EH (cell line): ENCODE results near the gene RAD51AP1.
"Not testable (repeated sequence)": the region's sequence is repeated elsewhere in the genome, so short reads cannot be mapped to it uniquely, and the experiment has no call there.

Source experiments
- DNase-seq: peaks from one replicate; pipeline ENCODE4 v3.0.0-alpha.2; 2015; ENCODE audit warnings: low read depth

Gene RAD51AP1, protein sequence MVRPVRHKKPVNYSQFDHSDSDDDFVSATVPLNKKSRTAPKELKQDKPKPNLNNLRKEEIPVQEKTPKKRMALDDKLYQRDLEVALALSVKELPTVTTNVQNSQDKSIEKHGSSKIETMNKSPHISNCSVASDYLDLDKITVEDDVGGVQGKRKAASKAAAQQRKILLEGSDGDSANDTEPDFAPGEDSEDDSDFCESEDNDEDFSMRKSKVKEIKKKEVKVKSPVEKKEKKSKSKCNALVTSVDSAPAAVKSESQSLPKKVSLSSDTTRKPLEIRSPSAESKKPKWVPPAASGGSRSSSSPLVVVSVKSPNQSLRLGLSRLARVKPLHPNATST

DNA sequence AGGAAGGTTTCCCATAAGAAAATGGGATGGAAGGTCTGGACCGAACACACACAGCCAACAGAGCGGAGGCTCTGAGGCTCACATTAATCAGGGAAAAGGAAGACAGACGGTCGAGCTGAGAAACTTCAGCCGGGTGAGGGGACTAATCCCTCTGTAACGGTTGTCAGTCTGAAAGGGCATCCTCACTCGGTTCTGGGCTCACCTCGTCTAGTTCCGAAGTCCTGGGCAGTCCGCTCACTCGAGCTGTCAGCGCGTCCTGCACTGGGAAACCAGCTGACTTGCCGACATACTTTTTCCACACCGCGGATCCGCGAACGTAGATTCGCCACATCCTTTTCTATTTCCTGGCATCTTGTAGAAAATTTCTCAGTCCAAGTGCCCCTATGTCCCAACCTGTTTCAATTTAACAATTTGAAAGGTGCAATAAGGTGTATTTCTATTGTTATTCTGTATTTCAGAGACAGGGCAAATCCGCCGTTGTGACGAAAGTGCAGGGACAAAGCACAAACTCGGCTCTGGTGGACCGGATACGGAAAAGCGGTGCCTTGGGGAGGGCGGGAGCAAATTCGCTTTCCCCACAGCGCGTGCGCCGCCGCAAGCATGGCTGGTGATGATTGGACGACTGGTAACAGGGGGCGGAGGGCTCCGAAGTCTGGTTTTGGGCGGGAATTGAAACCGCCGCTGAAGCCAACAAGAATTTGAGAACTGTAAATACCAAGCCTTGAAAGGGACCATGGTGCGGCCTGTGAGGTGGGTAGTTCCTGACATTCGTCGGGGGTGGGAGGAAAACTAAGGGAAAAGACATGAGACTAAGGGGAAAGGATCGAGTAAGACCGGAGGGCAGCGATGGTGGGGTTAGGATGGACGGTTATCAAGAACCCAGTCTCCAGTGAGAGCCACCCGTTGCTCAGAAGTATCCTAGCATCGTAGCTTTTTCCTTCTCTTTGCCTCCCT lies at the start of gene RAD51AP1:
Gene RAD51AP1, plus strand, starts transcription at position 684 of the 954 bp plus-strand sequence. Its CDS starts 50 bp downstream, at position 734.
- peak; percentile 96 for DNase-seq

DNA sequence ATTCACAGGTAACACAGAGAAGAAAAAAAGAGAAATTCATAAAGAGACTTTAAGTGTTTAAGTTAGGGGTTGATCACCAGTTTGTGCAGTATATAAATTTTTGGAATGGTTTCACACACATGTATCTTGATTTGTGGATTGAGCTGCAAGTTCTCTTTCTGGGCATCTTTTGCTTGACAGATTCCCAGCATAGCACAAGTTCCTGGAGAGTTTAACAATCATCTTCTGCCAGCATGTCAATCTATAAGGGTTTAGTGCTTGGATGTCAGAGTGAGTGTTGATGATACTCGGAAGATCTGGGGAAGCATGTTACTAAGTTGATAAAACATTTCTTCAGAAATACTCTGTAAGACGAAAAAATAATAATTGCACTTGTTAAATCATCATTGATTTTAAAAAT lies 49.1 kb upstream of the RAD51AP1 start:
- no peak for DNase-seq

DNA sequence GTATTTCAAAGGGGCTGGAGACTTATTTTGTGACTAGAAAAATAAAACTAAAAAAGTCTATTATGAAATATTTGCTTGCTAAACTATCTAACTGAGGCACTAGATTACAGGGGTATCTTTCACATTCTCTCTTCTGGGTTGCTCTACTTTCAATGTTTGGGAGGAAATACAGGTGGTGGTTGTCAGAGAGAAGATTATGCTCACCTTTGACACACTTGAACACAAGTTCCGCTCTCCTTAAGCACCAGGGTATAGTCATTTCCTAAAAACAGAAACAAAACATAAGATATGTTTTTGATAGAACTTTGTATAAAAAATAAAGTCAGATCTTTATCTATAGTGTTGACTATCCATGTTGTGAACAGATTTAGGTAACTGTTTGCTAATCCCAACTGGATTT lies 47.7 kb upstream of the RAD51AP1 start:
- no peak for DNase-seq

DNA sequence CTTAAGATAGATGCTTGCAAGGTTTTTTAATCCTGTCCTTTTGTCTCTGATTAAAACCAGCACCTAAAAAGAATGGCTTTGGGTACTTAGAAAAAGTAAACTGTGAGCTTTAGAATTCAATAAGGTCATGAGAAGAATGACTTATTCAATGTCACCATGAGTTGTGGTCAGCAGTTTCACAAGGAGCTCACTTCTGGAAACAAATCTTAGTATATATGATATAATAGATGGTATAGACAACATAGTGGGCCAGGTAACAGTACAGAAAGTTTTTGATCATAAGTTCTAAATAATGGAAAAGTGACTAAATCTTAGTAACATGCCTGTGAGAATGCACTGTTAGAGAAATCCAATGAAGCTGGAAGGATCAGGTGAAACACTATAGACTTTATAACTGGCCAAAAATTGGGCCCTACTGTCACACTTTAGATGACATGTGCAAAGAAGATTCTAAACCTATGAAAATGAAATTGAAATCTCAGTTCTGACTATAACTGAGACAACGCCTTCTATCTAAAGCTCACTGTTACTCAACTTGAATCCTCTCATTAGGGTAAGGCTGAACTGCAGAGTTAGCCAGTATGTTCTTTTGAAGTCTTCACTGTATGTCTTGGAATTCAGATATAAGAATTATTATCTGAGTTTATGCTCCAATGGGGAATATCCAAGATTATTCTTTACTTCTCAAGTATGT lies 42.4 kb upstream of the RAD51AP1 start:
- DNase-seq = no peak

DNA sequence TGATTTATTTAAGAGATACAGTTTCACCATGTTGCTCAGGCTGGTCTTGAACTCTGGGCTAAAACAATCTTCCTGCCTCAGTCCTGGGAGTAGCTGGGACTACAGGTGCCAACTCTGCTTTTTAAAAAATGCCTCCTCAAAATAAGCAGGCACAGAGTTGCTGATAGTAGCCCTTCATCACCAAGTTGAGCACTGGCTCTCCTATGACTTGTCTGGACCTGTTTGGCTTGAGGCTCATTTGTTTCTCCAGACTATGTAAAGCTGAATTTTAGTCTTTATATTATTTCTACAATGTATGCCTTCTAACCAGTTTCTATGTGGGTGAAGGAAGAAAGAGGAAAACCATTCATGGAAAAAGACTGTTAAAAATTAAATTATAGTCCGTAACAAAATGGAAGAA lies 39.5 kb upstream of the RAD51AP1 start:
- no peak for DNase-seq

DNA sequence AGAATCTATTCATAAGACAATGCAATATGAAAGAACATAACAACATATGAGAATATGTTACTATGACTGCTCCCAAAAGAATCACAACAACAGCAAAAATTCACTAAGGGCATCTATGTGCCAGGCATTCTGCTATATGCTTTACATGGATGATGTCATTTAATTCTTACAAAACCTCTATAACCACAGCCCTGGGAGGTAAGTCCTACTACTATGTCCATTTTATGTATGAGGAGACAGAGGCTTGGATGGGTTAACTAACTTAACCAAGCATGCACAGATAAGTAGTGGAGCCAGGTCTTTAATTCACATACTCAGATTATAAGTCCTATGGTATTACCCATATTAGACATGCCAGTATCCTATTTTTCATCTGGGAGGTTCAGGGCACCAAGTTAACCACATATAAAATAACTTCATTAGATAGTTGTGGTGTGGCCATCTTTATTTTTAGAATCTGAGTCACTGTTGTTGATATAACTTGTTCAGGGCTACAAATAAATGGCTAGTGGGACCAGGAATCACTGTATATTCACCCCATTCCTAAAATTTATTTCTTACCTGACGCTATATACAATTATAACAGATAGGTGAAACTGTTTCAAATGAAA lies 33.2 kb upstream of the RAD51AP1 start:
- DNase-seq = peak; percentile 76

DNA sequence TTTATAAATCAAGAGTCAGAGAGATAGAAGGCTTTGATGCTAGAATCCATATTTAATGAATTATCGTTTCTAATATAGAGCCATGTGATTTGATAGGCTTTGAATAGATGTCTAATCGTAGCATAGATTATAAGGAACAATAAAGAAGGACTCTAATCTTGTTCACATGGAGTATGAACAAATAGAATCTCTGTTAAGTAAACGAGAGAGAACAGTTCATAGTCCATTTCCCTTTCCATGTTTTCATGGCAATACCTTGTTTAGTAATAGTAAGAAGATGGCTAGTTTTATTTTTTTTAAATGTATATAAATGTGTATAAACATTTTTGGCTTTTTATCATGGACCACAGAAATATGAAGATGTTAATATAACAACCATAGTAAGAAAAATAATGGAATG lies 32.3 kb upstream of the RAD51AP1 start:
- DNase-seq = no peak

DNA sequence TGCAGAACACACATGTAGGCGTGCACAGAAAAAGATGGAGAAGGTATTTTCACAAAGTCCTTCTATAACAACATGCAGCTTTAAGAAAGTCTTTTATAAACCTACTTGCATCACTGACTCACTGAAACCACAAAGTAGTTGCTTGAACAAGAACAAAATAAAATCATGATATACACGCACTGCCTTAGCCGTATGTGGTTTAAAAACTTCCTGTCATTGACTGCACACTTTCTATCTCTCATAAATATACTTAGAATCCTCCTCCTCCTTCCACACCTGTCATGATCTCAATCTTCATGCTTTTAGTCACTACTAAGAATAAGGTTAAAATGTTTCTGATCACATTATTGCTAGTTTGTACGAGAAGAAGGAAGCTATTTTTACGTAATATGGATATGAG lies 31.8 kb upstream of the RAD51AP1 start:
- peak; percentile 62 for DNase-seq

DNA sequence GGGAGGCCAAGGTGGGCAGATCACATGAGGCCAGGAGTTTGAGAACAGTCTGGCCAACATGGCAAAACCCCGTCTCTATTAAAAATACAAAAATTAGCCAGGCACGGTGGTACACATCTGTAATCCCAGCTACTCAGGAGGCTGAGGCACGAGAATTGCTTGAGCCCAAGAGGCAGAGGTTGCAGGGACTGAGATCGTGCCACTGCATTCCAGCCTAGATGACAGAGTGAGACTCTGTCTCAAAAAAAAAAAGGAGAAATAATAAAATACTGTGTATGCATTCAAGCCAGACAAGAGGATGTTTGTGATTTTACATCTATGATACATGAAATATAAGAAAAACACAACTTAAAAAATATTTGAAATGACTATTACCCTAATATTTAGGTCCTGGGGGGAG lies 30.2 kb upstream of the RAD51AP1 start:
- not testable (repeated sequence) for DNase-seq

DNA sequence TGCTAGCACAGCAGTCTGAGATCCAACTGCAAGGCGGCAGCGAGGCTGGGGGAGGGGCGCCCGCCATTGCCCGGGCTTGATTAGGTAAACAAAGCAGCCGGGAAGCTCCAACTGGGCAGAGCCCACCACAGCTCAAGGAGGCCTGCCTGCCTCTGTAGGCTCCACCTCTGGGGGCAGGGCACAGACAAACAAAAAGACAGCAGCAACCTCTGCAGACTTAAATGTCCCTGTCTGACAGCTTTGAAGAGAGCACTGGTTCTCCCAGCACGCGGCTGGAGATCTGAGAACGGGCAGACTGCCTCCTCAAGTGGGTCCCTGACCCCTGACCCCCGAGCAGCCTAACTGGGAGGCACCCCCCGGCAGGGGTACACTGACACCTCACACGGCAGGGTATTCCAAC lies 29.4 kb upstream of the RAD51AP1 start:
- DNase-seq = not testable (repeated sequence)

DNA sequence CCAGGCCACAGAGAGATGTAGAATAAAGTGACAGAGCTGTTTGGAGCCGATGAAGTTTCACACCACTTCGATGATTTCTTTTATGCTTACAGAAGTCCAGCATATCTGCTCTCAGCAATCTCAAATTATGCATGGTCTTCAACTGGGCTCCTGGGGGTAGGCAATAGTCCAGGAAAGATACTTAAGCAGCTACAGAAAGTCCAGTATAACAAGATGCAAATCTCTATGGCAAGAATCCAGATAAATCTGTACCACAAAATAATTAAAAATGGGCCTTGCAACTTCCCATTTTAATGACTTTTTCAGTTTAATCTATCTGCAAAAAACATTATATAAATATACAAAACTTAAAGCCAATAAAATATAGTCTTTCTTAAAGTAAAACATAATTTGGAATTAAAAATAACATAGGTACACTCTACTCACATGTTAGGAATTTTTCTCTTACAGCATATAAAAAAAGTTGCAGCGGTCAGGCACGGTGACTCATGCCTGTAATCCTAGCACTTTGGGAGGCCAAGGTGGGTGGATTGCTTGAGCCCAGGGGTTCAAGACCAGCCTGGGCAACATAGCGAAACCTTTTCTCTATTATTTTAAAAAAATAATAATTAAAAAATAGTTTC lies 20.5 kb upstream of the RAD51AP1 start:
- DNase-seq = peak; percentile 75

DNA sequence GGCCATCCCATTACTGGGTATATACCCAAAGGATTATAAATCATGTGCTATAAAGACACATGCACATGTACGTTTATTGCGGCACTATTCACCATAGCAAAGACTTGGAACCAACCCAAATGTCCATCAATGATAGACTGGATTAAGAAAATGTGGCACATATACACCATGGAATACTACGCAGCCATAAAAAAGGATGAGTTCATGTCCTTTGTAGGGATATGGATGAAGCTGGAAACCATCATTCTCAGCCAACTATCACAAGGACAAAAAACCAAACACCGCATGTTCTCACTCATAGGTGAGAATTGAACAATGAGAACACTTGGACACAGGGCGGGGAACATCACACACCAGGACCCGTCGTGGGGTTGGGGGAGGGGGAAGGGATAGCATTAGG lies 15.2 kb upstream of the RAD51AP1 start:
- DNase-seq = not testable (repeated sequence)

DNA sequence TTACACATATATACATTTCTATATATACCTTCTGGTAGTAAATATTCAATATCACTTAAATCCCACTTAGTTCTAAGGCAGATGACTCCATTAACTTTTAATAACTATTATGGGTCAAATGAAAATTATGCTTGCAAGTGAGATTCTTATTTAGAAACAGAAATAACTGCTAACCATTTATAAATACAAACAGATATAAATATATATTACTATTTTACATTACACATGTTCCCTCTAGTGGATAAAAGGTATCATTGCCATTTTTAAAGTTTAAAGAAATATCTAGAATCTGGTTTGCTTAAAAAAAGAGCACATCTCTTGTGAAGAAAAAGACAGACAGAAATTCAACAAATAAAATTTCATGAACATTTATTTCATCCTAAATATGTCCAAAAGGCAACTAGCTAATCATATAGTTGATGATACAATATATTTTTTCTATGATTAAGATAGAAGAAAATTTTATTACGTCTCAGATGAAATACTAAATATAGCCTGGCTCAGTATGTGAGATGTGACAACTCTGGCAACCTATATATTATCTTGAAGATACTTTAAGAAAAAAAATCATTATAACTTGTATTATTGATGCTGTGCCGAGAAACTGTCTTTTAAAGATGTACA lies 11.7 kb upstream of the RAD51AP1 start:
- DNase-seq = peak; percentile 26

DNA sequence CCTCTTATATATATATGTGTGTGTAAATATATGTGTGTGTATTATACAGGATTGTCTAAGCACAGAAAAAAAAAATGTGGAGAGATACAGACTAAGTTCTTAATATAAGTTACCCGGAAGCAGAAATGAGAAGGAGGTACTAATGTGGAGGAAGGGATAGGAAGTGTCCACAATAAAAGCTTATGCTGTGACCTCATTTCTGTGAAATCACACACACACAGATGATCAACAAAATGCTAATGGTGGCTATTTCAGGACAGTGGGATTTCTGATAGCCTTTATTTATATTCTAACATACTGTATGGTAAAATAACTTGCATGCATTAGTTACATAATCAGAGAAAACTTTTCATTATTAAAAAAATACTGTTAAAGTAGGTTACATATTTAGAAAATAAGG lies 8.5 kb upstream of the RAD51AP1 start:
- DNase-seq = no peak

DNA sequence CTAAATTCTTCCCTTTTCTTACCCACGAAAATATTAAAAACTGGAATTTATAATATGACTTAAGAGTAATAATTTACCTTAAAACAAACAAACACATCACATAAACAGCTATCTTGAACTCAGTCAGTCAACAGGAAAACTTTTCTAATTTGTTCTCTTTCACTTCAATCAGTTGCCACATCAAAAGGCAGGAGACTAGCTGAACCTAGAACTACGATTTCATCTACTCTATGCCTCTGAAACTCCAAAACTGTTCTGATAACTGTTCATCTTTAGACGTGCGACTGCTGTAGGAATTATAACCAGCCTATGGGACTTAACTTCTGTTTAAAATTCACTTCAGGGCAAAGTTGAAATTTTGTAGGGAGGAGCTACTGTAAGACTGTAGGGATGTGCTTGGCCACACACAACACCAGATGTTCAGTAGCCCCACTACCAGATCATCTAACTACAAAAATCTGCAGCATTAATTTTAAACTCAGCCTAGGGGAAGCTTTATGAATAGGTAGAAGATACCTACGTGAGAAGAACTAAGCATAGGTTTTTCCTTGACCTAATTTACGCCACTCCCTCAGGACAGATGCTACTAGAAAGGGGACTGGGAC lies 7.6 kb upstream of the RAD51AP1 start:
- no peak for DNase-seq

DNA sequence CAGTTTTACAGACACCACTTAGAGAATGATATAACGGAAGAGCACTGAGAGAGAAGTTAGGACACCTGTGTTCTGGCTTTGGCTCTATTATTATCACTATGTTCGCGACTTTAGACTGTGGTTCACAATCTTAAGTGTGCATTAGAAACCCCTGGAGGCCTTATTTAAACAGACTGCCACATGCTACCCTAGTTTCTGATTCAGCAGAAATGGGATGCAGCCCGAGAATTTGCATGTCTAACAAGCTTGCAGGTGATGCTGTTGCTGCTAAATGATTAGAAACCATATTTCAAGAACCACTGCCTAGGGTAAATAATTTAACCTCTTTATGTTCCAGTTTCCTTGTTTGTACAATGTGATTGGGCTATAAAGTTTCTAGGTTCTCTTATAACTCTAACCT lies 3.6 kb upstream of the RAD51AP1 start:
- DNase-seq = no peak

DNA sequence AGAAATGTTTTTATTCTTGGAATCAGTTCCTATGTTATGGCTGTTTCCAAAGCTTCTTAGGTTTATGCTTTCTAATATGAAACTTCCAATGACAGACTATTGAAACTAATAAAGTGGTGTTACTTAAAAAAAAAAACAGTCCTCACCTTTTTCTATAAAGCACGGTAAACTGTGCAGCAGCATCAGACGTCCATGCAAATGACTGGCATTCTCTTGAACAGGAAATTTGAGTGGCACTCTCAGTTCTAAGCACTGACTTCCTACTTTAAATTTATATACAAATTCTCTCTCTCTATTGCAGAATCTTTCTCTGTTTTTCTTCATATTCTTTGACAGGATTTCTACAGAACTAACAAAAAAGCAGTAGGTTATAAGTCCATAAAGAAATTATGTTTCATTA lies 2.8 kb upstream of the RAD51AP1 start:
- no peak for DNase-seq

DNA sequence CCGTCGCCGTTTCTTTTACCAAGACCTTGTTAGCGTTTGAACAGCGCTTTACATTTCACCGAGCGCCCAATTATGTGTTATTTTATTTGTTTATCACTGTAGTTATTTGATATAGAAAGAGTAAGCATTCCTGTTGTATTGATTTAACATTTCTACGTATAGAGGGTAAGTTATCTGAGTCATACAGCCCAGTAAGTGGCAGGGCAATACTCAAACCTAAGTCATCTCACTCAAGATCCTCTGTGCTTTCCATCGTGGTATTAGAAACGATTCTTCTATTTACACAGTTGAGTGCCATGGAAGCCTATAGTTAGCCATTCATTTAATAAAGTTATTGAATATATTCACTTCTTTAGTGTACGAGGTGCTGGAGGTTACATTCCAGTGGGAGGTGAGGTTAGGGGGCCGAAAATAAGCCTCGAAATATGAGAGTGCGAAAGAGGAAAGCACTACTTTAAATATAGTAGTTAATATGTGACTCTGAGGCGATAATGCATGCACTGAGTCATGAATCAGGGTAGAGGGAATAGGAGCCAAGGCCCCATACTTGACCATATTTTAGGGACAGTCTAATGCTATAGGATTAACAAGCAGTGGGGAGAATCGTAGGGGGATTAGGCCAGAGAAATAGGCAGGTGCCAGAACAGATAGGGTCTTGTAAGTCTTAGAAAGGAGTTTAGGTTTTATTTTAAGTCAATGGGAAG lies 629 bp downstream of the RAD51AP1 start:
- no peak for DNase-seq

DNA sequence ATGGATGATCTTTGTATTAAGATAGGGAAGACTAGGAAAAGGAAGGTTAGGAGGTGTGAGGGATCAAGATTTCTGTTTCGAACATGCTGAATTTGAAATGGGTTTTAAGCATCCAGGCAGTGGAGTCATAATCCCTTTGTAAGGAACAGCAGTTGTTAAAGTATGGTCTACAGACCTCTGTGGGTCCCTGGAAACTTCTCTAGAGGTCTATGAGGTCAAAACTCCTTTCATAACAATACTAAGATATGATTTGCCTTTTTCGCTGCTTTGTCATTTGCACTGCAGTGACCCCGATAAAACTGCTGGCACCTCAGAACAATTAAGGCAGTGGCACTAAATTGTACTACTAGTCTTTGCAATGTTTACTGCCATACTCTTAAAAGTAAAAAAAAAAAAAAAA lies 1.5 kb downstream of the RAD51AP1 start:
- no peak for DNase-seq

DNA sequence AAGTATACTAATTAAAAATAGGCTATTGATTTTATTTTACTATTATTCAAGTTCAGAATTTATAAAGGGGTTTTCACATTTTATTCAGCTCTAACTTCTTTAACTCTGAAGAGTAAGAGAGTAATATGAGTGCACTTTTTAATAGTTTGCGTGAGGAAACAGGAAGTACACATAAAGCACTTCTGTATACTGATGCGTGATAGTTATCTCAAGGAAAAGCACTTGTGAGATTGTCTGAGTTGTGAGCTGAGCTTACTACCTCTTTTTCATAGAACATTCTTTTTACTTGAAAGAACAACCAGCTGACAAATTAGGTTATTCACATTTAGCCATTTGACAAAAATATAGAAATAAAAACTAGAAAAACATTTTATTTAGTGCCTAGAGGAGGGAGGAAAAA lies 1.9 kb downstream of the RAD51AP1 start:
- DNase-seq = no peak
